Measurements from ENCODE around the gene NSG1.

Gene NSG1

GRCh38 chr4:4396628-4397440, 9.9 kb downstream of the NSG1 start:
- DNase-seq (ENCODE audit: low read depth), result no peak

- no peak for DNase-seq (ENCODE audit: low read depth)
These were observed 10.5 kb downstream of the NSG1 start for GRCh38 chr4:4397441-4397819.

- no peak for DNase-seq (ENCODE audit: low read depth)
These were observed 11.5 kb downstream of the NSG1 start for GRCh38 chr4:4398430-4398829.

GRCh38 chr4:4401036-4401435, 14.1 kb downstream of the NSG1 start:
- DNase-seq (ENCODE audit: low read depth), result no peak

GRCh38 chr4:4402966-4403365, 16.1 kb downstream of the NSG1 start:
- no peak for DNase-seq (ENCODE audit: low read depth)

- no peak for DNase-seq (ENCODE audit: low read depth)
These were observed 18.6 kb downstream of the NSG1 start for GRCh38 chr4:4405358-4405962.

GRCh38 chr4:4406455-4407298, 19.8 kb downstream of the NSG1 start:
- DNase-seq (ENCODE audit: low read depth), result no peak

- DNase-seq (ENCODE audit: low read depth), result no peak
These were observed 20.6 kb downstream of the NSG1 start for GRCh38 chr4:4407299-4408131.

GRCh38 chr4:4408132-4408523, 21.2 kb downstream of the NSG1 start:
- DNase-seq (ENCODE audit: low read depth), result no peak

- DNase-seq (ENCODE audit: low read depth), result no peak
These were observed 21.9 kb downstream of the NSG1 start for GRCh38 chr4:4408576-4409335.

- no peak for DNase-seq (ENCODE audit: low read depth)
These were observed 22.7 kb downstream of the NSG1 start for GRCh38 chr4:4409416-4410115.

GRCh38 chr4:4410271-4410670, 23.4 kb downstream of the NSG1 start:
- DNase-seq (ENCODE audit: low read depth), result no peak

- DNase-seq (ENCODE audit: low read depth), result no peak
These were observed 25.0 kb downstream of the NSG1 start for GRCh38 chr4:4411906-4412305.

GRCh38 chr4:4412641-4413372, 25.9 kb downstream of the NSG1 start:
- DNase-seq (ENCODE audit: low read depth), result no peak

- no peak for DNase-seq (ENCODE audit: low read depth)
These were observed 26.4 kb downstream of the NSG1 start for GRCh38 chr4:4413373-4413725.

GRCh38 chr4:4413806-4414205, 26.9 kb downstream of the NSG1 start:
- no peak for DNase-seq (ENCODE audit: low read depth)

- DNase-seq (ENCODE audit: low read depth), result no peak
These were observed 28.4 kb downstream of the NSG1 start for GRCh38 chr4:4415107-4415805.

- DNase-seq (ENCODE audit: low read depth), result no peak
These were observed 29.2 kb downstream of the NSG1 start for GRCh38 chr4:4415806-4416805.

Measured in stromal cell of bone marrow (primary cell).